GM12864 (cell line): ENCODE results near the gene BCL6B.
"Not testable (repeated sequence)": the region's sequence is repeated elsewhere in the genome, so short reads cannot be mapped to it uniquely, and the experiment has no call there.

Experiments used
- DNase-seq: peaks from one replicate; pipeline ENCODE4 v3.0.0-alpha.2; 2011; ENCODE audit warnings: low read depth
- H3K4me3 ChIP-seq: 2 replicates; pipeline ENCODE4 v1.5.1; 2011; ENCODE audit warnings: mild to moderate bottlenecking, low read depth, low read length, control low read depth
- CTCF ChIP-seq: IDR thresholded peaks from 2 replicates; pipeline ENCODE4 v1.5.1; 2011; ENCODE audit warnings: low read depth, mild to moderate bottlenecking, moderate library complexity, low read length, control low read depth, inconsistent platforms; ENCODE audit errors: missing control alignments

The BCL6B gene

DNA sequence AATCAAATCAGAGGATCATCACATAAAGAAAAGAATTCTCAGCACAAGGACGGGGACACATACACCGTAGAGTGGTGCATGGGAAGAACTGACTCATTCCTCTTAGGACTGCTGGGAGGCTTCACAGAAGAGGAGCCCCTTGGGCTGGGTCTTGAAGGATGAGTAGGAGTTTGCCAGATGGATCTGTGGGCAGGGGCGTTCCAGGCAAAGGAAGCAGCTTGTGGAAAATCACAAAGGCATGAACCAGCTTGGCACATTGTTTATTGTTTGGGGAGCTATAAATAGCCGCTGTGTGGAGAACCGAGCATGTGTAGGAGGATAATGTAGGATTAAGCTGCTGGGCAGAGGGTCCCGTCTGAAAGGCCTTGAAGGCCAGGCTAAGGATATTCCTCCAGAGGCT is 26.1 kb downstream of the BCL6B start:
- DNase-seq: no peak
- no peak overlapping the region for H3K4me3 ChIP-seq
- TF ChIP-seq CTCF: no peak

DNA sequence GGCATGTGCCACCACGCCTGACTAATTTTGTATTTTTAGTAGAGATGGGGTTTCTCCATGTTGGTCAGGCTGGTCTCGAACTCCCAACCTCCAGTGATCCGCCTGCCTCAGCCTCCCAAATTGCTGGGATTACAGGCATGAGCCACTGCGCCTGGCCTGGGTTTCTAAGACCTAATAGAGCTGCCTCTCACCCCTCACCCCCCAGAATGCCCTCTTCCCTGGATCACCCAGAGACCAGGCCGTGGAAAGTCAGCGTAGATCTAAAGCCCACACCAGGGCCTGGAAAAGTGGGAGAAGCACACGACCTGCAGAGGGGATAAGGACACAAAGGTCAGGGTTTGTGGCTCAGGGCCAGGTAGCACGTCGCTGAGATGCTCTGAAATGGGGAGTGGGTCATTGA is 27.7 kb downstream of the BCL6B start:
- H3K4me3 ChIP-seq, DNase-seq: not testable (repeated sequence)

DNA sequence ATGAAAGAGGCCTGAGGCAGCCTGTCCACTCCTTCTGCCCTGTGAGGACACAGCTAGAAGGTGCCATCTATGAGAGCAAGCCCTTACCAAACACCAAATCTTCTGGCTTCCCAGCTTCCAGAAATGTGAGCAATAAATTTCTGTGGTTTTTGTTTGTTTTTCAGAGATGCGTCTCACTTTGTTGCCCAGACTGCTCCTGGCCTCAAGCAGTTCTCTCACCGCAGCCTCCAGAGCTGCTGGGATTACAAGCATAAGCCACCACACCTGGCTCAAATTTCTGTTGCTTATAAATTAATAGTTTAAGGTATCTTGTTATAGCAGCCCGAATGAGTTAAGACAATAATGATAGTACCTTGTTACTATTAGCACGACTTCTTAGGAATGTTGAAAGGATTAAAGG is 33.5 kb downstream of the BCL6B start:
- no peak overlapping the region for H3K4me3 ChIP-seq
- DNase-seq: no peak
- TF ChIP-seq CTCF: no peak

DNA sequence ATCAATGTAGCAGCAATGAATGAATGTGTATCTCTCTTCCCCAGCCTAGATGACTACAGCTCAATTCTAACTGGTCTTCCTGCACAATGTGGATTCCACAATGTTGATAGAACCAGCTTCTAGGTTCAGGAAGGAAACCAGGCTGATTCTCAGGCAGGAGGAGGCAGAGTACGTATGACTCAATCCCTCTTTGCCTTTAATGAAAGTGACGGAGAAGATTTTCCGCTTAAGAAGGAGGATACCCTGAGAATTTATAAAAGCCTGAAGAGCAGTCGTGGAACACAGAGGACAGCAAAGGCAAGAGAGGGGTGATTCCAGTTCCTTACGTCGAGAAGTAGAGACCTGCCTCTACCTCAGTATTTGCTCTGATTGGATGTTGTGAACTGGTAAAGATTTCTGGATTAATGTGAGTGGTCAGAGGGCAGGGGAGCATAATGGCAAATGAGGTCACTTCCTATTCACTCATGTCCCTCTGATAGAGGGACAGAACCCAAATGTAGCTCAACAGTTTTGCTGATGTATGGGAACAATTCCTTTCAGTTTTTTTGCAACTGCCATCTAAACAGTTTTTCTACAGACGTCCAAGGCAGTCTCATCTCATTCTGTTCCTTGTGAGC is 36.1 kb downstream of the BCL6B start:
- no peak for DNase-seq
- no peak for TF ChIP-seq CTCF
- no peak overlapping the region for H3K4me3 ChIP-seq

- no peak for DNase-seq
- H3K4me3 ChIP-seq: no peak overlapping the region
- no peak for TF ChIP-seq CTCF
Measured at GRCh38 chr17:7060165-7060891, 37.5 kb downstream of the BCL6B start.

DNA sequence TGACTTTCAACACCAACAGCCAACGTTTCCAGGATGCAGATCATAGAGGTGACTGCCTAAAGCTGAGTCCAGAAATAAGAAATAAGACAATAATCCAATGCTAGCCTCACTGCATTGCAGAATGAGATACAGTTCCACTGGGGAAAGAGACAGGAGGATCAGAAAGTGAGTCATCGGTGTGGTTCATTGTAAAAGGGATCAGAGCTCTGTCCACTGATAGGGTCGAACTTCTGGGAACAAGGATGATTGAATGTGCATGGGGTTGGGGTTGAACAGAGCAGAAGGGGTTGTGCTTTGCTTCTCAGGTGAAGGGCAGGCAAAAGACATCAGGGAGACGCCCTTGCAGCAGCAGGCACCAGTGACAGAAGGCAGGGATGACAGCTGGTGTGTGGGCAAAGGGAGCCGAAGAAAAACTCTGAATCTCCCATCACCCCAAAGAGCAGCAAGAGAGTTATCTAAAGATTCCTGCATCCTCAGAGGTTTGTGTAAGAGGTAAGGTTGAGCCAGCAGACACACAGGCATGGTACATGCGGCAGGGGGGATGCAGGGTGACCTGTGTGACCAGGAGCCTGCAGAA is 40.8 kb downstream of the BCL6B start:
- no peak overlapping the region for H3K4me3 ChIP-seq
- DNase-seq: no peak
- no peak for TF ChIP-seq CTCF

DNA sequence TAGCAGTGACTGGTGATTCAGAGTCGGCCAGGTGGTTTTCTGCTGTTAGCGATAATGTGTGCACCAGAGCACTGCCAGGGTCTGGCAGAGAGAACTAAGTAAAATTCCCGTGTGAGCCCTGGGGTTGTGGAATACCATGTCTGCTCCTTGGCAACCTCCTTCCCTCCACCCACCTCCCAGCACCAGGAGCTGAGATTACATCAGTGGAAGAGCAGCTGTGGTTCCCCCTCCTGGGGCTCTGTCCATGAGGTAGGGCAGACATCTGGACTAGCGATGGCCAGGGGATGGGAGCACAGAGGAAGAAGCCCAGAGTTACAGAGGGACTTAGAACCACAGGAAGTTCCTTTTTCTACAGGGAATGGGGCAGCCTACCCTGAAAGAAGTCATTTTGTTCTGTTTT is 41.4 kb downstream of the BCL6B start:
- no peak for DNase-seq
- H3K4me3 ChIP-seq: no peak overlapping the region
- no peak for TF ChIP-seq CTCF
